ENCODE measurements around the gene SERP1. TPM values are rescaled to one million over a fixed set of nuclear protein-coding genes. Genes with fewer than 3 reads are reported as not detected.

SERP1 gene
- total and polyA plus RNA-seq, 2 donors from 2014 or later = 84.0 to 90.3 TPM

- DNase-seq (peak in 2 of 5 donors; percentile 73 to 78), FAIRE-seq (peak; percentile 94)
- H3K9ac ChIP-seq (ENCODE audit: low read length in 3 of 3) = no peak overlapping the region
- H3K9me3 ChIP-seq (ENCODE audit: control insufficient read depth in 2 of 3, insufficient read depth in 1 of 3, low read length in 3 of 3) = no peaks in the 10 kb centered on the region
- TF ChIP-seq, protein P1, sequence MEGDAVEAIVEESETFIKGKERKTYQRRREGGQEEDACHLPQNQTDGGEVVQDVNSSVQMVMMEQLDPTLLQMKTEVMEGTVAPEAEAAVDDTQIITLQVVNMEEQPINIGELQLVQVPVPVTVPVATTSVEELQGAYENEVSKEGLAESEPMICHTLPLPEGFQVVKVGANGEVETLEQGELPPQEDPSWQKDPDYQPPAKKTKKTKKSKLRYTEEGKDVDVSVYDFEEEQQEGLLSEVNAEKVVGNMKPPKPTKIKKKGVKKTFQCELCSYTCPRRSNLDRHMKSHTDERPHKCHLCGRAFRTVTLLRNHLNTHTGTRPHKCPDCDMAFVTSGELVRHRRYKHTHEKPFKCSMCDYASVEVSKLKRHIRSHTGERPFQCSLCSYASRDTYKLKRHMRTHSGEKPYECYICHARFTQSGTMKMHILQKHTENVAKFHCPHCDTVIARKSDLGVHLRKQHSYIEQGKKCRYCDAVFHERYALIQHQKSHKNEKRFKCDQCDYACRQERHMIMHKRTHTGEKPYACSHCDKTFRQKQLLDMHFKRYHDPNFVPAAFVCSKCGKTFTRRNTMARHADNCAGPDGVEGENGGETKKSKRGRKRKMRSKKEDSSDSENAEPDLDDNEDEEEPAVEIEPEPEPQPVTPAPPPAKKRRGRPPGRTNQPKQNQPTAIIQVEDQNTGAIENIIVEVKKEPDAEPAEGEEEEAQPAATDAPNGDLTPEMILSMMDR (IDR thresholded peaks at IDR 0.05; ENCODE audit: borderline replicate concordance, extremely low read depth, insufficient read depth) = peak; percentile 68
- no peaks in the 10 kb centered on the region for H3K27me3 ChIP-seq (ENCODE audit: control insufficient read depth, insufficient read depth, low read length)
- H3K4me1 ChIP-seq (ENCODE audit: control insufficient read depth in 2 of 3, insufficient read depth in 2 of 3, low read depth in 1 of 3, low read length in 3 of 3) = no peaks in the 10 kb centered on the region
- intact Hi-C loops (cut with DNase I) = loop anchor here (10.0 kb wide), 1 partner anchor 81 kb away; no protein-coding TSS in a partner anchor
- no peak overlapping the region for H3K4me3 ChIP-seq (ENCODE audit: low read length in 3 of 3)
- H3K36me3 ChIP-seq (ENCODE audit: control insufficient read depth in 2 of 3, insufficient read depth in 3 of 3, low read length in 3 of 3) = no peaks in the 10 kb centered on the region
- H3K27ac ChIP-seq (ENCODE audit: low read depth in 2 of 2, low read length in 2 of 2) = no peak overlapping the region
These were observed 50.6 kb downstream of the SERP1 start for GRCh38 chr3:150495563-150496168.

DNA sequence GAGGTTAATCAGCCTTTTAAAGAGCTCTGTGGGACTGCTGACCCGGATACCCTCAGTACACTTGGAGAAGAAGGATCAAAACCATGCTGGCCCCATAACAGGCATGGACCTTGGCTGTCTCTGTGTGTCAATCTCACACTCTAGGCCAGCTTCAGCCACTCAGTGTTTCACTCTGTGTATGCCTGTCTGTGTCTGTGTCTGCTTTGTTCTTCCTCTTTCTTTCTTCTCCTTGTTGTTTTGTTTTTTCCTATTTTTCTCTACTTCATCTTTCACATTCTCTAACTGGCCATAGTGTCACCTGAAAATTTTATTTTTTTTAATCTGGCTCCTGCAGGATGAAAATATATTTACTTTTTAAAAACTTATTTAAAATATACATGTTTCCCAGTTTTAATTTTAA is 51.1 kb downstream of the SERP1 start:
- intact Hi-C loops (cut with DNase I) = loop anchor here (10.0 kb wide), 1 partner anchor 80 kb away; no protein-coding TSS in a partner anchor
- no peaks in the 10 kb centered on the region for H3K27me3 ChIP-seq (ENCODE audit: control insufficient read depth, insufficient read depth, low read length)
- H3K9ac ChIP-seq (ENCODE audit: low read length in 3 of 3) = no peak overlapping the region
- no peaks in the 10 kb centered on the region for H3K9me3 ChIP-seq (ENCODE audit: control insufficient read depth in 2 of 3, insufficient read depth in 1 of 3, low read length in 3 of 3)
- H3K4me1 ChIP-seq (ENCODE audit: control insufficient read depth in 2 of 3, insufficient read depth in 2 of 3, low read depth in 1 of 3, low read length in 3 of 3) = no peaks in the 10 kb centered on the region
- no peak overlapping the region for H3K4me3 ChIP-seq (ENCODE audit: low read length in 3 of 3)
- FAIRE-seq (no peak), DNase-seq (peak in 2 of 5 donors; percentile 1 to 4)
- no peak overlapping the region for H3K27ac ChIP-seq (ENCODE audit: low read depth in 2 of 2, low read length in 2 of 2)
- H3K36me3 ChIP-seq (ENCODE audit: control insufficient read depth in 2 of 3, insufficient read depth in 3 of 3, low read length in 3 of 3) = no peaks in the 10 kb centered on the region
- TF ChIP-seq, protein P1 (IDR thresholded peaks at IDR 0.05; ENCODE audit: borderline replicate concordance, extremely low read depth, insufficient read depth) = no peak

DNA sequence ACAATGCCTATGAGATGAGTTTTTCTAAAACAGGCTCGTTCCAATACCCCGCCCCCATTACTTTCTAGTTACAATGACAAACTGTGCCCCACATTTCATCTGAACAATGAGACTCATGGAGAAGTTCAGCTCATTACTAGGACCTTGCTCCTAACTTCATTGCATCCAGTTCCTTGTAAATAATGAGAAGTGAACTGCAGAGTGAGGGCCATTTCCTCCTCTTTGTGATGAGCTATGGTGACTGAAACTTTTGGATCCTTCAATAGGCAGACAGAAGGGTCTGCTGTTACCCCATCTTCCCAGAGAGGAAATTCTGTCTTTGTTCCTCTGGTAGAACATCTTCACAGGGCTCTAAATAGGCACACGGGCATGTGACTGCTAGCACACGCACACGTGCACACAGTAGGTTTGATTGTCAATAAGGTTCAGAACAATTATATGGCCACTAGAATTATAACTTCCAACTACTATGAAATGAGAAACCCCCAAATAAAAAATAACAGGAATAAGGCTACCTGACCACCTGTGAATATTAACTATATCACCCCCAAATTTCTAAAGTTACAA is 51.8 kb downstream of the SERP1 start:
- Histone ChIP-seq H3K27me3 (ENCODE audit: control insufficient read depth, insufficient read depth, low read length) (no peaks in the 10 kb centered on the region), H3K4me3 (ENCODE audit: low read length in 3 of 3) (no peak overlapping the region), H3K9ac (ENCODE audit: low read length in 3 of 3) (no peak overlapping the region), H3K9me3 (ENCODE audit: control insufficient read depth in 2 of 3, insufficient read depth in 1 of 3, low read length in 3 of 3) (no peaks in the 10 kb centered on the region), H3K36me3 (ENCODE audit: control insufficient read depth in 2 of 3, insufficient read depth in 3 of 3, low read length in 3 of 3) (no peaks in the 10 kb centered on the region), H3K4me1 (ENCODE audit: control insufficient read depth in 2 of 3, insufficient read depth in 2 of 3, low read depth in 1 of 3, low read length in 3 of 3) (no peaks in the 10 kb centered on the region), H3K27ac (ENCODE audit: low read depth in 2 of 2, low read length in 2 of 2) (no peak overlapping the region)
- intact Hi-C loops (cut with DNase I) = loop anchor here (10.0 kb wide), 1 partner anchor 80 kb away; no protein-coding TSS in a partner anchor
- TF ChIP-seq, protein P1 (IDR thresholded peaks at IDR 0.05; ENCODE audit: borderline replicate concordance, extremely low read depth, insufficient read depth) = no peak
- FAIRE-seq (no peak), DNase-seq (no peak)

Other genes with a start within 250 kb of the SERP1 start
- gene TSC22D2, start 138.2 kb downstream of the SERP1 start, total RNA-seq = 25.3 TPM
- 13.4 TPM for gene TSC22D2, start 138.2 kb downstream of the SERP1 start, polyA plus RNA-seq (ENCODE audit: insufficient read depth, low read depth, low replicate concordance)
- gene EIF2A, start 291 bp upstream of the SERP1 start, total RNA-seq = 70.5 TPM
- gene EIF2A, start 291 bp upstream of the SERP1 start, polyA plus RNA-seq (ENCODE audit: insufficient read depth, low read depth, low replicate concordance) = 48.2 TPM
- 116 TPM for gene SELENOT, start 56.8 kb upstream of the SERP1 start, total RNA-seq
- gene SELENOT, start 56.8 kb upstream of the SERP1 start, polyA plus RNA-seq (ENCODE audit: insufficient read depth, low read depth, low replicate concordance) = 120 TPM
- gene ERICH6, start 157.4 kb upstream of the SERP1 start, total RNA-seq = 0.19 TPM
- gene ERICH6, start 157.4 kb upstream of the SERP1 start, polyA plus RNA-seq (ENCODE audit: insufficient read depth, low read depth, low replicate concordance) = not detected
- gene SIAH2, start 216.7 kb upstream of the SERP1 start, total RNA-seq = 24.6 TPM
- 16.9 TPM for gene SIAH2, start 216.7 kb upstream of the SERP1 start, polyA plus RNA-seq (ENCODE audit: insufficient read depth, low read depth, low replicate concordance)